OCI-LY3 (cell line): ENCODE results near the gene LRP5.

Experiments
- H2AFZ ChIP-seq: fragments of 200-600, 300-600 bp; shearing (Covaris generic); 2 replicates; pipeline ENCODE4 v1.6.0; 2014; ENCODE audit warnings: antibody characterized with exemption, low read depth, low read length
- H3K27ac ChIP-seq: fragments of 200-600, 300-600 bp; sonication (generic); 2 replicates; pipeline ENCODE4 v1.5.1; 2014; ENCODE audit warnings: mild to moderate bottlenecking, low read length, moderate library complexity, mixed read lengths
- H3K27me3 ChIP-seq: fragments of 200-600, 300-600 bp; sonication (generic); 2 replicates; pipeline ENCODE4 v1.6.1; 2014; ENCODE audit warnings: low read depth, low read length, mixed read lengths
- H3K36me3 ChIP-seq: fragments of 200-600, 300-600 bp; sonication (generic); replicated peaks from 2 replicates; pipeline ENCODE3; 2014; ENCODE audit warnings: low read depth, low read length, mixed read lengths
- H3K4me1 ChIP-seq: fragments of 300-600, 200-600 bp; sonication (generic); 2 replicates; pipeline ENCODE4 v1.6.1; 2014; ENCODE audit warnings: low read length, mixed read lengths
- H3K4me2 ChIP-seq: fragments of 200-600, 300-600 bp; sonication (generic); 2 replicates; pipeline ENCODE4 v1.6.1; 2014; ENCODE audit warnings: low read length, mixed read lengths
- H3K4me3 ChIP-seq: fragments of 300-600, 200-600 bp; sonication (generic); 2 replicates; pipeline ENCODE4 v1.5.1; 2014; ENCODE audit warnings: antibody characterized with exemption, mild to moderate bottlenecking, low read length, moderate library complexity
- H3K79me2 ChIP-seq: fragments of 300-600, 200-600 bp; shearing (Covaris generic); 2 replicates; pipeline ENCODE4 v1.6.1; 2014; ENCODE audit warnings: mild to moderate bottlenecking, low read length, mixed read lengths
- H3K9ac ChIP-seq: fragments of 300-600, 200-600 bp; shearing (Covaris generic); 2 replicates; pipeline ENCODE4 v1.6.0; 2014; ENCODE audit warnings: mild to moderate bottlenecking, low read length, moderate library complexity
- H3K9me3 ChIP-seq: fragments of 200-600, 300-600 bp; shearing (Covaris generic); 2 replicates; pipeline ENCODE4 v1.6.1; 2014; ENCODE audit warnings: low read length, mixed read lengths; ENCODE audit not compliant: insufficient read depth
- H4K20me1 ChIP-seq: fragments of 200-600, 300-600 bp; sonication (generic); 2 replicates; pipeline ENCODE4 v1.6.1; 2016; ENCODE audit warnings: low read length, mixed read lengths; ENCODE audit not compliant: insufficient read depth
- CTCF ChIP-seq: fragments of 200-600, 300-600 bp; sonication (generic); IDR thresholded peaks from 2 replicates; pipeline ENCODE4 v1.5.1; 2014; ENCODE audit warnings: antibody characterized with exemption, low read length, low read depth
- EZH2phosphoT487 ChIP-seq: fragments of 200-600 bp; shearing (Covaris generic); IDR thresholded peaks from 2 replicates; pipeline ENCODE4 v1.6.1; 2018; ENCODE audit warnings: antibody characterized with exemption, mixed run types, low read depth

Gene LRP5

DNA sequence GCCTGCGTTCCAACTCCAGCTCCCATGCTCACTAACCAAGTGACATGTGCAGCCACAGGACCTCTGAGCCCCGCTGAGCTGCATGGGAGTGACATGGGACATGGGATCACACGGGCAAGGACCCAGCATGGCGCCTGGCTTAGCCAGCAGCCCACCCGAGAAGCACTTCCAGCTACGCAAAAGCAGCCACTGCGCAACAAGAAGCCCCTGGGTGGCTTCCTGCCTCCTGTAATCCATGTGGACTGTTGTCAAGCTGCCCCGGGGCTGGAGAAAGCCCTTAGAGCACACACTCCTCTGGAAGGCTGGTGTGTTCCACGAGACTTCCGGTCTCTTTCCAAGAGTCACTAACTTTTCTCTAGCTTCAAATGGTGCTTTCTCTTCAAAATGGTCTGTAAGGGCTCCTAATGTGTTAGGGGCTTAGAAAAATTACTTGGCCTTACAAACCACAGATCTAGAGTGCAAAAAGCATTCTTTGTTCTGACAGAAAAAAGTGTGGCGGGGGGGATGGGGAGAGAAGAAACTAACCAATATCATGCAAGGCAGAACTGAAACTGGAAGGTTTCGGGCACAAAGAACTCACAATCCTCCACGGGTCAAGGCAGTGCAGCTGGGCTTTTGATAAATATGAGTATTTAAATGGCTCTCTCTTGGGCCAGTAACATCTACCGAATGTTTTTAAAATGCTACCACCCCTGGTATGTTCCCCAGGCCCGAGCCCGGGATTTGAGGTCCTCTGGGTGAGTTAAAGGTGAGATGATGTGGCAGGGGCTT, 46.1 kb upstream of the LRP5 start:
- peak overlapping the region; percentile 93 for H3K4me2 ChIP-seq
- peak overlapping the region; percentile 67 for H3K4me3 ChIP-seq
- peak overlapping the region; percentile 96 for H3K27ac ChIP-seq

DNA sequence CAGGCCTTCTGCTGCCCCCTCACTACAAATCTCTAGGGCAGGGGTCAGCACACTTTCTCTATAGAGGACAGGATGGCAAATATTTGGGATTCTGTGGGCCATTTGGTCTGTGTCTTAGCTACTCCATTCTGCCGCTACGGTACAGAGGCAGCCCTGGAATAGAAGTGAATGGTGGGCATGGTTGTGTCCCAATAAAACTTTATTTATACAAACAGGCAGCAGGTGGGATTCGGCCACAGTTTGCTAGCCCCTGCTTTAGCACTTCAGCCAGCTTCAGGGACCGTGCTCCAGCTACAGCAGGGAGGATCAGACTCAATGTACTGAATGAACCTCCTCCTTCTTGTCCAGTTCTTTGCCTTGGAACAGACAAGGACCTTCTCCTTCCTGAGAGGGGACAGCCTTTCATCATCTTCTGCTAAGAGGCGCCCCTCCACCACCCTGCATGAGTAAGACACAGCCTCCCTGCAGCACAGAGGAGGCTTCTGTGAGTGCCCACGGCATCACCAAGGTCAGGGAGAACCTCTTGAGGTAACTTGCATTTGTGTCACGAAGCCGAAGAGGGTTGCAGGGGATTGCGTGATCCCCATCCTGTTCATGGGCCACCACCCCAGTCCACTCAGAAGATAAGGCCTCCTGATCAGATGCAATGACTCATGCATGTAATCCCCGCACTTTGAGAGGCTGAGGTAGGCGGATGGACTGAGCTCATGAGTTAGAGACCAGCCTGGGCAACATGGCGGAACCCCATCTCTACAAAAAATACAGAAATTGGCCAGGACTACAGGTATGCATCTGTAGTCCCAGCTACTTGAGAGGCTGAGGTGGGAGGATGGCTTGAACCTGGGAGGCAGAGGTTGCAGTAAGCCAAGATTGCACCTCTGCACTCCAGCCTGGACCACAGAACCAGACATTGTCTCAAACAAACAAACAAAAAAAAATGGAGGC, 45.2 kb upstream of the LRP5 start:
- H3K4me1 ChIP-seq: peaks cover 35% of the 10 kb centered on the region
- H3K9me3 ChIP-seq: no peaks in the 10 kb centered on the region
- peaks cover 55% of the 10 kb centered on the region for H3K36me3 ChIP-seq
- no peak overlapping the region for H2AFZ ChIP-seq
- H4K20me1 ChIP-seq: no peaks in the 10 kb centered on the region
- H3K79me2 ChIP-seq: peaks cover 61% of the 10 kb centered on the region
- no peaks in the 10 kb centered on the region for H3K27me3 ChIP-seq
- TF ChIP-seq EZH2phosphoT487 (no peak), CTCF (no peak)
- H3K27ac ChIP-seq: peak overlapping the region; percentile 96
- H3K4me2 ChIP-seq: peak overlapping the region; percentile 93
- peak overlapping the region; percentile 81 for H3K9ac ChIP-seq
- peak overlapping the region; percentile 67 for H3K4me3 ChIP-seq

More for the DNA sequence above, 46.1 kb upstream of the LRP5 start:
- Histone ChIP-seq H3K79me2 (peaks cover 56% of the 10 kb centered on the region), H3K36me3 (peaks cover 64% of the 10 kb centered on the region), H3K27me3 (no peaks in the 10 kb centered on the region), H4K20me1 (no peaks in the 10 kb centered on the region), H3K9ac (peak overlapping the region; percentile 81), H2AFZ (no peak overlapping the region), H3K4me1 (peaks cover 35% of the 10 kb centered on the region), H3K9me3 (no peaks in the 10 kb centered on the region)
- TF ChIP-seq CTCF (no peak), EZH2phosphoT487 (no peak)

- 0 out of 2 replicates have a peak, but pooled peaks cover under 1% of the 10 kb centered on the region for H3K9me3 ChIP-seq
Observed at GRCh38 chr11:68267881-68268240, 44.5 kb upstream of the LRP5 start.

More at GRCh38 chr11:68267881-68268240, 44.5 kb upstream of the LRP5 start:
- no peak overlapping the region for H2AFZ ChIP-seq
- H3K4me2 ChIP-seq: no peak overlapping the region
- TF ChIP-seq CTCF: no peak
- TF ChIP-seq EZH2phosphoT487: no peak
- H3K27me3 ChIP-seq: no peaks in the 10 kb centered on the region
- H3K9ac ChIP-seq: no peak overlapping the region
- peaks cover 62% of the 10 kb centered on the region for H3K79me2 ChIP-seq
- H3K4me1 ChIP-seq: peaks cover 36% of the 10 kb centered on the region
- H4K20me1 ChIP-seq: no peaks in the 10 kb centered on the region
- H3K27ac ChIP-seq: no peak overlapping the region; the same call in 1 of the 2 replicates
- peaks cover 50% of the 10 kb centered on the region for H3K36me3 ChIP-seq
- no peak overlapping the region for H3K4me3 ChIP-seq
